Measurements from ENCODE around the gene STMN3.

DNA sequence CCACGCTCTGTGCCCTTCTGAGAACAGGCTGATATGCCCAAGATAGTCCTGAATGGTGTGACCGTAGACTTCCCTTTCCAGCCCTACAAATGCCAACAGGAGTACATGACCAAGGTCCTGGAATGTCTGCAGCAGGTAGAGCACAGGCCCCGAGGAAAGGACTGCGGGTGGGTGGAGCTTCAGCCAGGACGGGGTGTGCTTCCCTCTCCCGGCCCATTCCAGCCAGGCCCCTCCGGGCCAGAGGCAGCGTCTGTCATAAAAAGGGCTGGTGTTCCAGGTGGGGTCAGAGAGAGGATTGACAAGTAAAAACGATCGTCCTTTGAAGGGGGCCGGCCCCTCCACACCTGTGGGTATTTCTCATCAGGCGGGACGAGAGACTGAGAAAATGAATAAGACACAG, 6.1 kb upstream of the STMN3 start:
- no peak for TF ChIP-seq TAF1 (IDR thresholded peaks at IDR 0.05; ENCODE audit: borderline replicate concordance, insufficient read depth, low read length)
- TF ChIP-seq REST (IDR thresholded peaks at IDR 0.05; ENCODE audit: insufficient read depth in 1 of 2, low read depth in 2 of 2, low read length in 2 of 2): no peak
- no peak for TF ChIP-seq POLR2AphosphoS5 (IDR thresholded peaks at IDR 0.05; ENCODE audit: low read depth, low read length)
- no peak for TF ChIP-seq FOXP2 (optimal IDR thresholded peaks at IDR 0.05; ENCODE audit: borderline replicate concordance, extremely low read depth, extremely low read length, insufficient read depth)

Data from PFSK-1 (cell line).